Peyer's patch (tissue), 4 donors: Measurements from ENCODE around the gene PLXNA4.

ENCODE experiments used
- POLR2A ChIP-seq, 2 donors: fragments of 450-650 bp; IDR thresholded peaks; one replicate each; pipeline ENCODE4 v1.5.1; 2017; ENCODE audit warnings: antibody characterized with exemption in 2 of 2, mild to moderate bottlenecking in 2 of 2, moderate library complexity in 2 of 2
- TF ChIP-seq, protein P1 (sequence below), 6 experiments: fragments of 450-650 bp in 4 of 6; fragments of 200-600 bp in 2 of 6; sonication (generic) in 1 of 6; IDR thresholded peaks; one replicate each; pipeline ENCODE4 v1.5.1; 2017 to 2019; ENCODE audit warnings: antibody characterized with exemption in 6 of 6, mild to moderate bottlenecking in 3 of 6, moderate library complexity in 1 of 6

DNA sequence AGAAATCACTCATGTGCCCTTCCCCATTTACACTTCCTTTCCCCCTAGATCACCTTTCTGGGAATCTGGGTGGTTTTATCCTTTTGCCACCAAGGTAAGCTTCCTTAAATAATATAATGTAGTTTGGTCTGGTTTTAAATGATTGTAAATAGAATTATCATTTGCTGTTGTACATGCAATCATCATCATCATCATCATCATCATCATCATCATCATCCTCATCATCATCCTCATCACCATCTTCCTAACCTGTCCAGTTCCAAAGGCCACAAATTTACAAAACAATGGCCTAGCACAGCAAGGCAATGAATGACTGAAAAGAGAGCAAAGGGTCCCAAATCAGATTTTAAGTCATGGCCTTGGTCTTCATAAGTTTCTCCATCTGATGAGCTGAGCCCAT lies 329.7 kb downstream of the PLXNA4 start:
- TF ChIP-seq, protein P1, sequence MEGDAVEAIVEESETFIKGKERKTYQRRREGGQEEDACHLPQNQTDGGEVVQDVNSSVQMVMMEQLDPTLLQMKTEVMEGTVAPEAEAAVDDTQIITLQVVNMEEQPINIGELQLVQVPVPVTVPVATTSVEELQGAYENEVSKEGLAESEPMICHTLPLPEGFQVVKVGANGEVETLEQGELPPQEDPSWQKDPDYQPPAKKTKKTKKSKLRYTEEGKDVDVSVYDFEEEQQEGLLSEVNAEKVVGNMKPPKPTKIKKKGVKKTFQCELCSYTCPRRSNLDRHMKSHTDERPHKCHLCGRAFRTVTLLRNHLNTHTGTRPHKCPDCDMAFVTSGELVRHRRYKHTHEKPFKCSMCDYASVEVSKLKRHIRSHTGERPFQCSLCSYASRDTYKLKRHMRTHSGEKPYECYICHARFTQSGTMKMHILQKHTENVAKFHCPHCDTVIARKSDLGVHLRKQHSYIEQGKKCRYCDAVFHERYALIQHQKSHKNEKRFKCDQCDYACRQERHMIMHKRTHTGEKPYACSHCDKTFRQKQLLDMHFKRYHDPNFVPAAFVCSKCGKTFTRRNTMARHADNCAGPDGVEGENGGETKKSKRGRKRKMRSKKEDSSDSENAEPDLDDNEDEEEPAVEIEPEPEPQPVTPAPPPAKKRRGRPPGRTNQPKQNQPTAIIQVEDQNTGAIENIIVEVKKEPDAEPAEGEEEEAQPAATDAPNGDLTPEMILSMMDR (IDR thresholded peaks at IDR 0.05), result no peak
- no peak for TF ChIP-seq POLR2A (IDR thresholded peaks at IDR 0.05)
